Testis (tissue), 2 donors: ENCODE data around the gene DPP8.

Experiments used
- CTCF ChIP-seq, 3 experiments: fragments of 450-650 bp in 2 of 3; fragments of 200-600 bp in 1 of 3; sonication (generic) in 1 of 3; IDR thresholded peaks; one replicate each; pipeline ENCODE4 v1.5.1; 2016 to 2019; ENCODE audit warnings: antibody characterized with exemption in 3 of 3, mild to moderate bottlenecking in 2 of 3, moderate library complexity in 1 of 3
- POLR2A ChIP-seq: fragments of 450-650 bp; IDR thresholded peaks from one replicate; pipeline ENCODE4 v1.6.1; 2017; ENCODE audit warnings: antibody characterized with exemption, mild to moderate bottlenecking, moderate library complexity

- no peak for TF ChIP-seq POLR2A
- no peak for TF ChIP-seq CTCF (IDR thresholded peaks at IDR 0.05)
Measured at GRCh38 chr15:65532738-65533051, 15.2 kb upstream of the DPP8 start.
